Type B pancreatic cell (in vitro differentiated cells): Measurements from ENCODE around the gene AREL1. TPM values are rescaled to one million over a fixed set of nuclear protein-coding genes. Genes with fewer than 3 reads are reported as not detected.

Experiments
- DNase-seq: peaks from one replicate; pipeline ENCODE4 v3.0.0; 2021; ENCODE audit warnings: mixed read lengths; ENCODE audit not compliant: unreplicated experiment; ENCODE audit errors: extremely low spot score
- H3K27ac Mint-ChIP-seq: 2 replicates; pipeline ENCODE4 v1.8.0; 2021; ENCODE audit warnings: mild to moderate bottlenecking, mixed read lengths
- H3K27me3 Mint-ChIP-seq: 2 replicates; pipeline ENCODE4 v1.8.0; 2021; ENCODE audit warnings: mixed read lengths
- H3K36me3 Mint-ChIP-seq: 2 replicates; pipeline ENCODE4 v1.8.0; 2021; ENCODE audit warnings: mixed read lengths
- H3K4me1 Mint-ChIP-seq: one replicate; pipeline ENCODE4 v1.8.0; 2021; ENCODE audit warnings: mixed read lengths; ENCODE audit not compliant: unreplicated experiment
- H3K4me3 Mint-ChIP-seq: 2 replicates; pipeline ENCODE4 v1.8.0; 2021; ENCODE audit warnings: mild to moderate bottlenecking, mixed read lengths
- H3K9me3 Mint-ChIP-seq: 2 replicates; pipeline ENCODE4 v1.8.0; 2021; ENCODE audit warnings: mixed read lengths
- total RNA-seq: library from RNA; stranded (reverse); gene quantifications from 2 replicates; pipeline ENCODE4 v1.2.1, GENCODE V29; 2021; ENCODE audit warnings: low replicate concordance
- TF ChIP-seq, protein P1 (sequence below): fragments of 200-600 bp; sonication (generic); conservative IDR thresholded peaks from 2 replicates; pipeline ENCODE4 v1.5.0; 2021; ENCODE audit warnings: antibody characterized with exemption, mild to moderate bottlenecking

The AREL1 gene
- total RNA-seq, 1 donor from 2014 or later: 41.5 TPM

DNA sequence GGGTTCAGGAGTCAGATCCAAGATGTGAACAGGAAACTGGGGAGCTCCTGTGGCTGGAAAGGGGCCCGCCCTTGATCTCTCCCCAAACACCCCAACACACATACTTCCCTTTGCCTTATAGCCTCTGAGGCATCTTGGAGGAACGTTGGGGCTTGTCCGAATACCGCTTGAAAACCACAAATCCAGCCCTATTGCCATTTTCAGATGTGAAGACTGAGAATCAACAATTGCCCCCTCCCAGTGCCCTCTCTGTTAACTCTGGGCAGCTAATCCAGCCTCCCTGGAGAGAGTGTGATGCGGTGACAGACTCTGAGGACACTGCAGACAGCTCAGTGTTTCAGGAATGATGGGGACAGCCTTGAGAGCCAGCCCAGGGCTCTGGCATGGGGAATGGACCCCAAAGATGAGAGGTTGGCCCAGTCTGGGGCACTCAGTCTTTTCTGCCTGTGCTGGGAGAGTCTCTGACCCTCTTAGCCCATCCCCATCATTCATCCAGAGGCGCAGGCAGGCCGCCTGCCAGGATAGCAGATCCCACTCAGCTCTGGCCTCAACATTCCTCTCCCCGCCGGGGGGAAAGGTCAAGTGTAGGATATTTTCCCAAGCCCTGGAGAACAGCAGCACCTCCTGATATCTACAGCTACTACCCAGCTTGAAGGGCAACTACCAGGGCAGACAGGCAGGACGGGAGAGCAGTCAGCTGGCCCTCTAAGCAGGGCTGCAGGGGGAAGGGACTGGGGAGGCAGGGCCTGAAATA lies 76.3 kb downstream of the AREL1 start:
- Mint-ChIP-seq H3K4me1 (peaks cover 32% of the 10 kb centered on the region), H3K9me3 (no peaks in the 10 kb centered on the region), H3K4me3 (peak overlapping the region; percentile 41), H3K27me3 (peaks cover 4% of the 10 kb centered on the region), H3K27ac (no peak overlapping the region), H3K36me3 (no peaks in the 10 kb centered on the region)
- DNase-seq: no peak
- TF ChIP-seq, protein P1, sequence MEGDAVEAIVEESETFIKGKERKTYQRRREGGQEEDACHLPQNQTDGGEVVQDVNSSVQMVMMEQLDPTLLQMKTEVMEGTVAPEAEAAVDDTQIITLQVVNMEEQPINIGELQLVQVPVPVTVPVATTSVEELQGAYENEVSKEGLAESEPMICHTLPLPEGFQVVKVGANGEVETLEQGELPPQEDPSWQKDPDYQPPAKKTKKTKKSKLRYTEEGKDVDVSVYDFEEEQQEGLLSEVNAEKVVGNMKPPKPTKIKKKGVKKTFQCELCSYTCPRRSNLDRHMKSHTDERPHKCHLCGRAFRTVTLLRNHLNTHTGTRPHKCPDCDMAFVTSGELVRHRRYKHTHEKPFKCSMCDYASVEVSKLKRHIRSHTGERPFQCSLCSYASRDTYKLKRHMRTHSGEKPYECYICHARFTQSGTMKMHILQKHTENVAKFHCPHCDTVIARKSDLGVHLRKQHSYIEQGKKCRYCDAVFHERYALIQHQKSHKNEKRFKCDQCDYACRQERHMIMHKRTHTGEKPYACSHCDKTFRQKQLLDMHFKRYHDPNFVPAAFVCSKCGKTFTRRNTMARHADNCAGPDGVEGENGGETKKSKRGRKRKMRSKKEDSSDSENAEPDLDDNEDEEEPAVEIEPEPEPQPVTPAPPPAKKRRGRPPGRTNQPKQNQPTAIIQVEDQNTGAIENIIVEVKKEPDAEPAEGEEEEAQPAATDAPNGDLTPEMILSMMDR: no peak

DNA sequence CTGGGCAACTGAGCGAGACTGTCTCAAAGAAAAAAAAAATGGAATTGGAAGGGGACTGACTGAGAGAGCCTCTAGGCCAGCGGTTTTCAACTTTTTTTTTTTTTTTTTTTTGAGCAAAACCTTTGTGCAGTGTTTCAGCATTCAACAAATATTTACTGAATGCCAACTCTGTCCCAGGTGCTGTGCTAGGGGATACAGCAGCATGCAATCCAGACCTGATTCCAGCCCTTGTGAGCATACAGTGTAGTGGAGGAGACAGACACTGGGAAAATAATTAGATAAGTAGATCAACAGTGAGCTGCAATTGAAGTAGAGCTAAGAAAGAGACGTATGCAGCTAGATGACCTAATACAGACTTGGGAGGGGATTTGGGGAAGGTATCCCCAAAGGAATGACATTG lies 77.0 kb downstream of the AREL1 start:
- TF ChIP-seq, protein P1: no peak
- DNase-seq: no peak
- Mint-ChIP-seq H3K27ac (peak overlapping the region; percentile 6), H3K4me3 (no peak overlapping the region), H3K4me1 (peaks cover 33% of the 10 kb centered on the region), H3K36me3 (no peaks in the 10 kb centered on the region), H3K27me3 (peaks cover 4% of the 10 kb centered on the region), H3K9me3 (no peaks in the 10 kb centered on the region)

DNA sequence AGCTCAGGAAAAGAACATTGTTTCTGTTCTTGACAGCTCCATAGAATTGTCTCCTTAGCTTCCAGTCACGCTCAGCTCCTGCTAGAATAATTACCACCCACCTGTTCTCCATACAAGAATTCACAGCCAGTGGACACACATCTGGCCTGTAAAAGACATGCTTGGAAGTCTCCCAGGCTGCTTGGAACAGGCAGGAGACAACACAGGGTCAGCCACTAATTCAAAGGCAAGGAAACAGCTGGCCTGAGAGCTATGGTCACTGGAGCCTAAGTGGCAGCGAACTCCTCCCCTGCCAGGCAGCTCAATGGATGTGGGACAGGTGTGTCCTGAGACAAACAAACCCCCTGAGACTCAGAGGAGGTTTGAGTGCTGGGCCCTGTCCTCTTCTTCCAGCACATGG lies 77.9 kb downstream of the AREL1 start:
- H3K36me3 Mint-ChIP-seq: no peaks in the 10 kb centered on the region
- no peak overlapping the region for H3K27ac Mint-ChIP-seq
- no peak for DNase-seq
- no peak overlapping the region for H3K4me3 Mint-ChIP-seq
- no peaks in the 10 kb centered on the region for H3K9me3 Mint-ChIP-seq
- TF ChIP-seq, protein P1: no peak
- H3K4me1 Mint-ChIP-seq: peaks cover 37% of the 10 kb centered on the region
- peaks cover 4% of the 10 kb centered on the region for H3K27me3 Mint-ChIP-seq

DNA sequence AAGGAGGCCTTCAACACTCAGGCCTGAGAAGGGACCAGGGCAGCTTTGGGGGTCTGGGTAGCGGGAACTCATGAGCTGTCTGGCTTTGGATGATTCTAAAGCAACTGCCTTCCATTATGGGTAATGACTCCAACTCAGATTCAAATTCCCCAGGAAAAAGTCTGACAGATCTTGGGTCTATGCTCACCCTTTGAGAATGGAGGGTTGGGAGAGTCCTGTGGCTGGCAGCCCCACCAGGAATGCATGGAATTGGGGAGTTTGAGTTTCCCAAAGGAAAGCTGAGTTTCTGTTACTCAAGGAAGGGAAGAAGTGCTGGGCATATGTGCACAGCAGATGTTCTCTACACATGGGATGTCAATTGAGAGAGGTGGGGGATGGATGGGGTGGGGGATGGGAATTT lies 78.4 kb downstream of the AREL1 start:
- TF ChIP-seq, protein P1: no peak
- Mint-ChIP-seq H3K9me3 (no peaks in the 10 kb centered on the region), H3K27ac (no peak overlapping the region), H3K4me3 (no peak overlapping the region), H3K4me1 (peaks cover 37% of the 10 kb centered on the region), H3K27me3 (peaks cover 4% of the 10 kb centered on the region), H3K36me3 (no peaks in the 10 kb centered on the region)
- DNase-seq: no peak

DNA sequence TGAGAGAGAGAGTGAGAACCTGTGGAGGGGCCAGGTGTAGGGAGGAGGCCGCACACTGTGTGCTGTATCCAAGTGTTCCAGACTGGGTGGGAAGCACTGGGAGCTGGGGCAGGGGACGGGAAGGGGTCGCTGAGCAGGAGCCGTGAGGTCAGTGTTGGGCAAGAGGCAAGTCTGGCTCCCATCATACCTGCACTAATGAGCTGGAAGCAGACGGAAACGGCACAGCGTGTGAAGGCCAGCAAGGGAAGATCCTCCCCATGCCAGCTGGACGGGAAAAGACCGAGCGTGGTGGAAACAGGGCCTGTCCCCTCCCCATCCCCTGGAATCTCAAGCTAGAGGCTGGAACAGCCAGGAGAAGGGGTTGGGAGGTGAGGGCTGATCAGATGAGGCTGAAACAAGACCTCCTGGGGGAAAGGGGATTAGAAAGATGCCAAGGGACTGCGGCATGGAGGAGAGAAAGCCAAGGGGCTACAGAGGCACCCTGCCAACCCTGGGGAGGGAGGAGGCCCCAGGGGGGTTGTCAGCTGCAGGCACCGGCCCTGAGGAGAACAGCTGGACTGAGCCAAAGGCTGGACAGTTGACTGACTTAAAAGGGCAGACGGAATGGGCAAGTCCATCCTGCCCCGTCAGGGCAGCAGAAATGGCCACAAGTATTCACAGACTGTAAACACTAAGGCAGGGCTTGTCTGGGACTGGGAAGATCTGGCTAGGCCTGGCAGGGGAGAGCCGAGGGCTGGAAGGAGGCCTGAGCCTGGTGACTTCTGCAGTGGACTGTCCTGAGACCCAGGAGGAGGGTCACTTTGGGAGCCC lies 81.8 kb downstream of the AREL1 start:
- TF ChIP-seq, protein P1: no peak
- Mint-ChIP-seq H3K27ac (no peak overlapping the region), H3K4me3 (no peak overlapping the region), H3K27me3 (peaks cover 3% of the 10 kb centered on the region), H3K4me1 (peaks cover 23% of the 10 kb centered on the region), H3K36me3 (no peaks in the 10 kb centered on the region), H3K9me3 (no peaks in the 10 kb centered on the region)
- no peak for DNase-seq
